ENCODE data around the gene GLT8D2. TPM values are rescaled to one million over a fixed set of nuclear protein-coding genes. Genes with fewer than 3 reads are reported as not detected.
A peak's percentile ranks its signal among the peaks of the same experiment; 100 is the strongest.

Gene GLT8D2
- under 1 TPM; 0.16 to 0.25 TPM for total RNA-seq

DNA sequence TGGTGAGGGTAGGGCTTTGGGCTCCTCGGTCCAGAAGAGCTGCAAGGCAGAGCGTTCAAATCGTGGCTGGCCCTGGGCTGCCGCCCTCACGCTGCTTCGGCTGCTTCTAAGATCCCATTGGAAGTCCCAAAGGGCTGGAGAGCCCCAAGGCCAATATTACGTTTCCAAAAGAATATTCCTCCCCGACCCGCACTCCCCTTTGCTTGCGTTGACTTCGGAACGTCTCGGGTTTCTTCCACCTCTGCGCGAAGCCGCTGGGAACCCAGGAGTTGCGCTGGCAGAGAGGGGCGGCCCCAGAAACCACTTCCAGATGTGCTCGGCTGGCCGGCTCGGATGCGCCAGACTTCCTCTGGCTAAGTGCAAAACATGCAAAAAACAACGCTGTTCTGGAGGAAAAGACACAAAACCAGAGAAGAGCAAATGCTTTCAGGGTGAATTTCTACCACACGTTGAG, at the start of gene GLT8D2:
GLT8D2 (minus strand) TSS at position 285 of the 454 bp plus-strand sequence. CDS start 30,539 bp downstream, outside the sequence.
- no peaks in the 10 kb centered on the region for H3K9me3 Mint-ChIP-seq
- no peaks in the 10 kb centered on the region for H3K36me3 Mint-ChIP-seq
- ATAC-seq, result peak in 1 of 2 donors; percentile 44
- H3K27ac Mint-ChIP-seq, result no peak within 1 kb of the TSS
- DNase-seq (ENCODE audit: low spot score in 2 of 2), result no peak

GRCh38 chr12:104097954-104098353, 48.0 kb upstream of the GLT8D2 start:
- no peaks in the 10 kb centered on the region for H3K9me3 Mint-ChIP-seq
- peaks cover 0 to 11% of the 10 kb centered on the region in 2 donors for H3K36me3 Mint-ChIP-seq
- ATAC-seq (no peak), DNase-seq (ENCODE audit: low spot score in 2 of 2) (no peak)
- no peak overlapping the region for H3K27ac Mint-ChIP-seq

DNA sequence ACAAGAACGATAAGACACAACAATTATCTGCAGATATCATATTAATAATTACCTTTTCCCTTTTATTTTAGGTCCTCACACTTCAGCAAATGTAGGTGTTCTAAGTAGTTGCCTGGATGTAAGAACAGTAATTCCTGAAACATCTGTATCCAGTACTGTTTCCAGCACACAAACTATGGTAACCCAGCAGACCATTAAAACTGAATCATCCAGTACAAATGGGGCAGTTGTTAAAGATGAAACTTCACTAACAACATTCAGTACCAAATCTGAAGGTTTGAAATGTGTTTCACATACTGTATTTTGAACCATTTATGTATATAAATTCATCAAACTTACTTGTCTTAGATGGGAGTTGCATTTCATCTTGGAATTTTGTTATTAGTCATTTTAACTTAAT, 45.3 kb upstream of the GLT8D2 start:
- ATAC-seq, result peak in 1 of 2 donors; percentile 76
- Mint-ChIP-seq H3K27ac (no peak overlapping the region), H3K9me3 (no peaks in the 10 kb centered on the region), H3K36me3 (peaks cover 0 to 11% of the 10 kb centered on the region in 2 donors)
- no peak for DNase-seq (ENCODE audit: low spot score in 2 of 2)

DNA sequence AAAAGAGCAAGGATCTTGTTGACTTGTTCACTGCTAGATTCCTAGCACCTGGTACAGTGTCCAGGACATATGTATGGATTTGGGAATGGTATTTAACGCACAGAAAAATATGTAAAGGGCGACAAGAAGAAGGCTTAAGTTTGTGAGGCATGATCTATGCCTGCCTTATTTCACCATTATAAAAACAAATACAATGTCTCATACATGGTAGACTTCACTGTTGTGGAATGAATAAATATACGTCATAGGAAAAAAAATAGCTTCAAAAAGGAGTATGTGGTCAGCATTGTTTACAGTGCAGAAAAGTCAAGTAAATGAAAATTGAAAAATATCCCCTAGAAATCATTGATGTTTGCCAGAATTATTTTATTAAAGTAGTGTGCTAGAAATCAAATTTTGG, 44.3 kb upstream of the GLT8D2 start:
- ATAC-seq (no peak), DNase-seq (ENCODE audit: low spot score in 2 of 2) (no peak)
- Mint-ChIP-seq H3K27ac (no peak overlapping the region), H3K36me3 (peaks cover 0 to 11% of the 10 kb centered on the region in 2 donors), H3K9me3 (no peaks in the 10 kb centered on the region)

DNA sequence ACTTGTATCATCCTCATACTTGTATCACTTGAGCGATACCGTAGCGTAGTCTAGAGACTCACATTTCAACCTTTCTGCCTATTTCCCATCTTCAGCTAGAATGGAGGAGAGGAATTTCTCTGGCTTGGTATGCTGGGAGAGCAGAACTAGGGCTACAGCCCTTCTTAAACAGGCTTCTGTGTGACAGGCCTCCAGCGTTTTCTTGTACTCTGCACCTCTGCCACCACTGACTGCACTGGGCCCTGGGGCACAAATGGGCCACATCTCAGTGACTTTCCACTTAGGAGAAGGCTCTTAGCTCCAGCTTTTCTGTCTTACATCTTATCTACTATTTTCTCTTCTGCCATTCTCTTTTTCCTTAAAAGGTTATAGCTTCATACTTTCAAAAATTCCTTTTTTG, 41.1 kb upstream of the GLT8D2 start:
- no peak for ATAC-seq
- no peak overlapping the region for H3K27ac Mint-ChIP-seq
- H3K9me3 Mint-ChIP-seq, result no peaks in the 10 kb centered on the region
- peaks cover 0 to 6% of the 10 kb centered on the region in 2 donors for H3K36me3 Mint-ChIP-seq
- DNase-seq (ENCODE audit: low spot score in 2 of 2), result no peak

- H3K36me3 Mint-ChIP-seq, result peaks cover 0 to 6% of the 10 kb centered on the region in 2 donors
These were observed 40.7 kb upstream of the GLT8D2 start for GRCh38 chr12:104090685-104091084.

DNA sequence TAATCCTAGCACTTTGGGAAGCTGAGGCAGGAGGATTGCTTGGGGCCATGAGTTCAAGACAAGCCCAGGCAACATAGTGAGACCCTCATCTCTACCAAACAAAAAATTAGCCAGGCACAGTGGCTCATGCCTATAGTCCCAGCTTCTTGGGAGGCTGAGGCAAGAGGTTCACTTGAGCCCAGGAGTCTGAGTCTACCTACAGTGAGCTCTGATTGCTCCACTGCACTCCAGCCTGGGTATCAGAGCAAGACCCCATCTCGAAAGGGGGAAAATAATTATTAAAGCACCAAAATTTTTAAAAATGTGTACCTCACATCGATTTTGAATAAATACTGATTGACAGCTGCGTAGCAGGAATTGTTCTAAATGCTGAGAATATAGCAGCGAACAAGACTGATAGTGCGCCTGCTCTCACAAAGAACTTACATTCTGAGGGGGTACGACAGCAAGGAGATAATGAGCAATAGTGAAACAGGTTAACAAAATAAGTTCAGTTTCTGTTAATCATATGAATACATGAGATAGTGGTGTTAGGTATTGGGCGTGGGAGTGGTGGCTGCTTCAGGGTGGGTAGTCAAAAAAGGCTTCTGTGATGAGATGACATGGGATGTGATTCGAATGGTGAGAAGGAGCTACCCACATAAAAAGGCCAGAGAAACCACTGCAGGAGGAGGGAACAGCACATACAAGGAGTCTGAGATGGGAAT, 33.9 kb upstream of the GLT8D2 start:
- ATAC-seq (peak; percentile 96 to 99), DNase-seq (ENCODE audit: low spot score in 2 of 2) (peak in 1 of 2 donors; percentile 64)
- Mint-ChIP-seq H3K27ac (peak overlapping the region; percentile 2 to 17), H3K9me3 (no peaks in the 10 kb centered on the region), H3K36me3 (peaks cover 13 to 14% of the 10 kb centered on the region in 2 donors)

More at GRCh38 chr12:104090685-104091084, 40.7 kb upstream of the GLT8D2 start:
- Mint-ChIP-seq H3K9me3 (no peaks in the 10 kb centered on the region), H3K27ac (no peak overlapping the region)
- DNase-seq (ENCODE audit: low spot score in 2 of 2) (no peak), ATAC-seq (no peak)

GRCh38 chr12:104080764-104081163, 30.8 kb upstream of the GLT8D2 start:
- Mint-ChIP-seq H3K27ac (no peak overlapping the region), H3K9me3 (no peaks in the 10 kb centered on the region), H3K36me3 (peaks cover 13 to 14% of the 10 kb centered on the region in 2 donors)
- ATAC-seq, result no peak
- DNase-seq (ENCODE audit: low spot score in 2 of 2), result no peak

GRCh38 chr12:104079024-104079423, 29.0 kb upstream of the GLT8D2 start:
- DNase-seq (ENCODE audit: low spot score in 2 of 2) (no peak), ATAC-seq (no peak)
- Mint-ChIP-seq H3K36me3 (peaks cover 6% of the 10 kb centered on the region in 2 donors), H3K27ac (no peak overlapping the region), H3K9me3 (no peaks in the 10 kb centered on the region)

DNA sequence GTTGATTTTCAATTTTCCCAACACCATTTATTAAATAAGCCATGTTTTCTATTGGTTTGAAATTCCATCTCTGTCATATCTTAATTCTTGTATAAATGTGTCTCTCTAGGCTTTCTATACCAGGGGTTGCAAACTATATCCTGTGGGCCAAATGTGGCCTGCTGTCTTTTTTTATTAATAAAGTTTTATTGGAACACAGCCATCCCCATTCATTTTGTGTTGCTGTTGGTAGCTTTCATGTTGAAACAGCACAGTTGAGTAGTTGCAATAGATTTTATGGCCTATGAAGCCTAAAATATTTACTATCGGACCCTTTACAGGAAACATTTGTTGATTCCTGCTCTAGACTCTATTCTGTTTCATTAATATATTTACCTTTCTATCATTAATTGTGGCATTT, 23.7 kb upstream of the GLT8D2 start:
- no peak overlapping the region for H3K27ac Mint-ChIP-seq
- no peak for ATAC-seq
- no peaks in the 10 kb centered on the region for H3K9me3 Mint-ChIP-seq
- DNase-seq (ENCODE audit: low spot score in 2 of 2), result no peak
- H3K36me3 Mint-ChIP-seq, result no peaks in the 10 kb centered on the region

GRCh38 chr12:104072099-104072498, 22.1 kb upstream of the GLT8D2 start:
- H3K36me3 Mint-ChIP-seq, result no peaks in the 10 kb centered on the region
- H3K27ac Mint-ChIP-seq, result no peak overlapping the region
- ATAC-seq (no peak), DNase-seq (ENCODE audit: low spot score in 2 of 2) (no peak)
- no peaks in the 10 kb centered on the region for H3K9me3 Mint-ChIP-seq

DNA sequence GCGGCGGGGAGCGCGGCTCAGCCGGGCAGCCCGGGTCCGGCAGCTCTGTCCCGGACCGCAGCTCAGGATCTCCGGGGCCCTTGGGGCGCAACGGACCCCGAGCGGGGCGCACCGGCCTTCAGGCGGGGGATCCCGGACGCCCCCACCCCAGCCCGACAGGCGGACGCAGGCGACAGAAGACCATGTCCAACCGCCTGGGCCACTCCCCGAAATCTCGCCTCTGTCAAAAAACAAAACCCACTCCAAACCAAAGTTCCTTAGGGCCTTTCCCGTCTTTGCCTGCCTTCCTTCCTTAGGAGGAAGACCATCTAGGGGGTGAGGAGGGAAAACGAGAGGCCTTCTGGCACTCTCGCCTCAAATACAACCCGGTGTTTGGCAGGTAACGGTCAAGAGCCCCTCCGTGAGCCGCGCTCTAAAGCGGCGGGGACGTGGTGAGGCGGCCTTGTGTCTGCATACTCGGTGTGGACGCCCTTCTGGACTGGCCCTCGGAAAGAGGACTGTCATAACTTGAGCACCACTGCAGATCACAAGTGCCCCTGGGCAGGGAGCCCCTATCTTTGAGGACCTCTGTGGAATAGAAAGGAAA, 14.9 kb upstream of the GLT8D2 start:
- H3K9me3 Mint-ChIP-seq, result no peaks in the 10 kb centered on the region
- ATAC-seq, result peak in 1 of 2 donors; percentile 6
- H3K36me3 Mint-ChIP-seq, result no peaks in the 10 kb centered on the region
- peak overlapping the region; percentile 81 to 87 for H3K27ac Mint-ChIP-seq
- no peak for DNase-seq (ENCODE audit: low spot score in 2 of 2)

DNA sequence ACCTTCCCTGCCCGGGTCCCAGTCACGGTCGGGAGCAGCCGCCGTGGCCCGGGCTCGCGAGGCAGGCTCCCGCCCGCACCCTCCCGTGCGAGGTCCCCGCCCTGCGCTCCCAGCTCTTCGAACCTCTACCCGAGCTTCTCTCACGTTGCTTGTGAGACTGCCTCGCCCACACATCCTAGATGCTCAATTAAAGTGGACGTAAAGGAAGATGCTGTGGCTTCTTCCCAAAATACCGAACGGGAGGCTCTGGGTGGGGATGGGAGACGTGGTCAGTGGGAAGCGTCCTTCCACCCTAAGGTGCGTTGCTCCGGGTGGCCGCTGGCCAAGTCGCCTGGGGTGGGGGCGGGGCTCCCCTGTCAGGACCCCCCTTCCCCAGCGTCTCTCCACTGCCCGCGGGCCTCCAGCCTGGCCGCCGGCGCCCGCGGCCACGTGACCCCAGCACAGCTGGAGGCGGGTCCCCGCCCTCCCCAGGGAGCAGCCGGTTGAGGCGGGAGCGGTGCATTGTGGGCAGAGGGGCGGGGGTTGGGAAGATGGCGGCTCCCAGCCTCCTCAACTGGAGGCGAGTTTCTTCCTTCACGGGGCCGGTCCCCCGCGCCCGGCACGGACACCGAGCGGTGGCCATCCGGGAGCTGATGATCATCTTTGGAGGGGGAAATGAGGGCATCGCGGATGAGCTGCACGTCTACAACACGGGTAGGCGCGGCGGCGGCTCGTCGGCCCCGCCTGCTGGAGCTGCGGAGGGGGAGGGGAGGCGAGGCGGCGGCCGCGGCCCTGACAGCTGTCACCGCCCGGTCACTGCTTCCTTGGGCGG, 14.2 kb upstream of the GLT8D2 start, which contains the start of gene HCFC2:
HCFC2 (plus strand) TSS at position 501 of the 811 bp plus-strand sequence; CDS start at position 531, 30 bp downstream.
- Mint-ChIP-seq H3K27ac (peak within 1 kb of the TSS; percentile 87 to 90), H3K36me3 (no peaks in the 10 kb centered on the region), H3K9me3 (no peaks in the 10 kb centered on the region)
- DNase-seq (ENCODE audit: low spot score in 2 of 2) (peak; percentile 87 to 89), ATAC-seq (peak; percentile 97 to 98)

- Mint-ChIP-seq H3K9me3 (no peaks in the 10 kb centered on the region), H3K36me3 (no peaks in the 10 kb centered on the region), H3K27ac (peak overlapping the region in 1 of 2 donors; percentile 87)
- DNase-seq (ENCODE audit: low spot score in 2 of 2) (no peak), ATAC-seq (peak; percentile 17 to 27)
These were observed 13.7 kb upstream of the GLT8D2 start for GRCh38 chr12:104063712-104064030.

DNA sequence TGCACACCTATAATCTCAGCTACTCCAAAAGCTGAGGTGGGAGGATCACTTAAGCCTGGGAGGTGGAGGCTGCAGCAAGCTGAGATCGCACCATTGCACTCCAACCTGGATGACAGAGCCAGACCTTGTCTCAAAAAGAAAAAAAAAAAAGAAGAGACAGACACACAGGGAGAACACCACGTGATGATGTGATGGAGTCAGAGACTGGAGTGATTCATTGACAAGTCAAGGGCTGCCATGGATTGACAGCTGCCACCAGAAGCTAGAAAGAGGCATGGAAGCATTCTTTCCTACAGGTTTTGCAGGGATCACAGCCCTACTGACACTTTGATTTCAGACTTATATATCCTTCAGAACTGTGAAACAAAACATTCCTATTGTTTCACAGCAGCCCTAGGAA, 10.8 kb upstream of the GLT8D2 start:
- no peaks in the 10 kb centered on the region for H3K36me3 Mint-ChIP-seq
- ATAC-seq, result no peak
- no peak overlapping the region for H3K27ac Mint-ChIP-seq
- DNase-seq (ENCODE audit: low spot score in 2 of 2), result no peak
- no peaks in the 10 kb centered on the region for H3K9me3 Mint-ChIP-seq

DNA sequence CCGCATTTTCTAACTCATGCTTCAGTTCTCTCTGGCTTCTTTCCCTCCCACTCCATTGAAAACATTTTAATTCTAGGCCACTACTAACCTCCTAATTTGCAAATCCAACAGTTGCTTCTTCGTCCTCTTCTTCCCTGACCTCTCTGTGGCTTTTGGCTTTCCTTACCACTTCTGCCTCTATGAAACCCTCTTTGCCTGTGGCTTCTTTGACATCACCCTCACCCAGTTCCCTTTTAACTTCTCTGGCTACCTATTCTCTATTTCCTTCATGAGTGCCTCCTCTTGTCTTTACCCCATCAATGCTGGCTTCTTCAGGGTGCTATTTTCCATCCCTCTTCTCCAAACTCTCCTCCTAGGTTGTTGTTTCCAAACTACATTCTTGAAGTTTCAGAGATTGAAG, 10.0 kb upstream of the GLT8D2 start:
- no peak overlapping the region for H3K27ac Mint-ChIP-seq
- DNase-seq (ENCODE audit: low spot score in 2 of 2) (no peak), ATAC-seq (no peak)
- no peaks in the 10 kb centered on the region for H3K36me3 Mint-ChIP-seq
- H3K9me3 Mint-ChIP-seq, result no peaks in the 10 kb centered on the region

DNA sequence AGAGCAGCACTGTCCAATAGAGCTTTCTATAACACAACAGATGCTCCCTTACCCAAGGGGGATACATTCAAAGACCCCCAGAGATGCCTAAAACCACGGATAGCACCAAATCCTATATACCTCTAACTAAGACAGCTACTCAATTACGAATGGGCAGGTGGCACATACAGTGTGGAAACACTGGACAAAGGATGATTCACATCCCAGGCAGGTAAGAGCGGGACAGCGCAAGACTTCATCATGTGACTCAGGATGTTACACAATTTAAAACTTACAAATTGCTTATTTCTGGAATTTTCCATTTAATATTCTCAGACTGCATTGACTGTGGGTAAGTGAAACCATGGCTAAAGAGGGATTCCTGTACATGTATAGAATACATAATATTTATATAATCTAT, 8.8 kb upstream of the GLT8D2 start:
- ATAC-seq (no peak), DNase-seq (ENCODE audit: low spot score in 2 of 2) (no peak)
- Mint-ChIP-seq H3K27ac (no peak overlapping the region), H3K9me3 (no peaks in the 10 kb centered on the region), H3K36me3 (no peaks in the 10 kb centered on the region)
